Stimulated activated CD4-positive, alpha-beta T cell treated with anti-CD3 and anti-CD28 coated beads, Interleukin-2, amount 100 ng/mL, for 4 hours (primary cell): ENCODE data around the gene CELSR2.
A peak's percentile ranks its signal among the peaks of the same experiment; 100 is the strongest.

ENCODE experiments used
- DNase-seq: peaks from one replicate; pipeline ENCODE4 v3.0.0-alpha.2; 2020; ENCODE audit warnings: low read depth

The CELSR2 gene

DNA sequence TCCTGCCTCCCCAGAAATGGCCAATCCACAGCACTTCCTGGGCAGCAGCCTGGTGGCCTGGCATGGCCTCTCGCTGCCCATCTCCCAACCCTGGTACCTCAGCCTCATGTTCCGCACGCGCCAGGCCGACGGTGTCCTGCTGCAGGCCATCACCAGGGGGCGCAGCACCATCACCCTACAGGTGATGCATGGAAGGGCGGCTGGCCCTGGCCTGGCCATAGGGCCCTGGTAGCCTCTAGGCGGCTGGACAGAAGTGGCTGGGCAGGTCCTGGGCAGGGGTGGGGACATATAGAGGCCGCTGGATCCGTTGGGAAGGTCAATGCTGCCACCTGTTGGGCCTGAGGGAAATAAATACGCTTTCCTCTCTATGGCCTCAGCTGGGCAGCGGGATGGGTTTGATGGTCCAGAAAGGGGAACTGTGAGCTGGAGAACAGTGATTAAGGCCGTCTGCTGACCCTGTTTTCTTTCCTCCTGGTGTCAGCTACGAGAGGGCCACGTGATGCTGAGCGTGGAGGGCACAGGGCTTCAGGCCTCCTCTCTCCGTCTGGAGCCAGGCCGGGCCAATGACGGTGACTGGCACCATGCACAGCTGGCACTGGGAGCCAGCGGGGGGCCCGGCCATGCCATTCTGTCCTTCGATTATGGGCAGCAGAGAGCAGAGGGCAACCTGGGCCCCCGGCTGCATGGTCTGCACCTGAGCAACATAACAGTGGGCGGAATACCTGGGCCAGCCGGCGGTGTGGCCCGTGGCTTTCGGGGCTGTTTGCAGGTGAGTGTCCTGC is 14.4 kb downstream of the CELSR2 start:
- DNase-seq, result peak; percentile 60

DNA sequence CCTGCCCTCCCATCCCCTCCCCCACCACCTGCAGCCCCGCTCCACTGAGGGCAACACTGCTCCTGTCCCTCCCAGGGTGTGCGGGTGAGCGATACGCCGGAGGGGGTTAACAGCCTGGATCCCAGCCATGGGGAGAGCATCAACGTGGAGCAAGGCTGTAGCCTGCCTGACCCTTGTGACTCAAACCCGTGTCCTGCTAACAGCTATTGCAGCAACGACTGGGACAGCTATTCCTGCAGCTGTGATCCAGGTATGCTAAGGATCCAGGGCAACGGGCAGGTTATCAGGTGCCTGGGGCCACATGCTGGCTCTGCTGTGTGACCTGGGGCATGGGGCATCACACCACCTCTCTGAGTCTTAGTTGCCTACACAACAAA is 15.0 kb downstream of the CELSR2 start:
- DNase-seq, result no peak

- no peak for DNase-seq
Observed at GRCh38 chr1:109265016-109265415, 15.7 kb downstream of the CELSR2 start.

DNA sequence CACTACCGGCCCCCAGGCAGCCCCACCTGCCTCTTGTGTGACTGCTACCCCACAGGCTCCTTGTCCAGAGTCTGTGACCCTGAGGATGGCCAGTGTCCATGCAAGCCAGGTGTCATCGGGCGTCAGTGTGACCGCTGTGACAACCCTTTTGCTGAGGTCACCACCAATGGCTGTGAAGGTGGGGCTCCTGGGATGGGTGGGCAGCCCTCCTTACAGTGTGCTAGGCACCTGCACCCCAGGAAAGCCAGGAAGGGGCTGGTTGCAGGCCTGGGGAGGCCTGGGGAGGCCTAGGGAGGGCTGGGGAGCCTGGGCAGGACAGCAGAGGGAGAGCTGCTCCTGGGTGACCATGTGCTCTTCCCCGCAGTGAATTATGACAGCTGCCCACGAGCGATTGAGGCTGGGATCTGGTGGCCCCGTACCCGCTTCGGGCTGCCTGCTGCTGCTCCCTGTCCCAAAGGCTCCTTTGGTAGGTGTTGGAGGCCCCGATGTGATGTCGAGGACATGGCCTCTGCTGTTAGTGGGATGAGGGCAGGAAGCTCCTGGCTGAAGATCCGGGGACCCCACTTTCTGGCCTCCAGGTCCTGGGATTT is 16.5 kb downstream of the CELSR2 start:
- no peak for DNase-seq

DNA sequence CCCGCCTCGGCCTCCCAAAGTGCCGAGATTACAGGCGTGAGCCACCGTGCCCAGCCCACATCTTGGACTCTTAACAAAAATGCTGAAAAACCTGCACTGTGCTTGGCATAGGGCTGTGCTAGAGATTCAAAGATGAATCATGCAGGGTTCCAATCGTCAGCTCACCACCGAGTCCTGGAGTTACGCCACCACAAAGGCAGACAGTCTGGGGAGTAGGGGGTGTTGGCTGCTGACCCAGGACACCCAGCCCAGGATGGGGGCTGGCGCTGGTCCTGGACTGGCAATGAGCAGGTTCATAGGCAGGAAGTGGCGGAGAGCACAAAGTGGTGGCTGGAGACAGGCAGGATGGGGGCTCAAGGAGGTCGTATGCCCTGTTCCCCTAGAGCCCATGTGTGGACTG is 17.6 kb downstream of the CELSR2 start:
- DNase-seq, result no peak

DNA sequence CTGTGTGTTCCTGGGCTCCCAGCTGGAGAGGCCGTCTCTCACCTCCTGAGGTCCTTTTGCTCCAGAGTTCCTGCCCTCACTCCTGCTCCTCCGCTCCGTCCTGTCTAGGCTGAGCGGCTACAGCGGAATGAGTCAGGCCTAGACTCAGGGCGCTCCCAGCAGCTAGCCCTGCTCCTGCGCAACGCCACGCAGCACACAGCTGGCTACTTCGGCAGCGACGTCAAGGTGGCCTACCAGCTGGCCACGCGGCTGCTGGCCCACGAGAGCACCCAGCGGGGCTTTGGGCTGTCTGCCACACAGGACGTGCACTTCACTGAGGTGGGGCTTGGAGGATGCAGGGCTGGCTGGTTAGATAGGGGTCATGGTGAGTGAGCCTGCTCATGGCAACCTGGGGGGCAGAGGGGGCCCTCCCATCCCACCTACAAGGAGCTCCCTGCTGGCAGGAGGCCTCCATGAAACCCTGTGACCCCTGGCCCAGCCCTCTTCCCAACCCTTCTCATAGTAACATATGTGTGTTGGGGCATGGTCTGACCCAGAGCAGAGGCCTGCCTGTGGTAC is 18.5 kb downstream of the CELSR2 start:
- DNase-seq, result no peak

DNA sequence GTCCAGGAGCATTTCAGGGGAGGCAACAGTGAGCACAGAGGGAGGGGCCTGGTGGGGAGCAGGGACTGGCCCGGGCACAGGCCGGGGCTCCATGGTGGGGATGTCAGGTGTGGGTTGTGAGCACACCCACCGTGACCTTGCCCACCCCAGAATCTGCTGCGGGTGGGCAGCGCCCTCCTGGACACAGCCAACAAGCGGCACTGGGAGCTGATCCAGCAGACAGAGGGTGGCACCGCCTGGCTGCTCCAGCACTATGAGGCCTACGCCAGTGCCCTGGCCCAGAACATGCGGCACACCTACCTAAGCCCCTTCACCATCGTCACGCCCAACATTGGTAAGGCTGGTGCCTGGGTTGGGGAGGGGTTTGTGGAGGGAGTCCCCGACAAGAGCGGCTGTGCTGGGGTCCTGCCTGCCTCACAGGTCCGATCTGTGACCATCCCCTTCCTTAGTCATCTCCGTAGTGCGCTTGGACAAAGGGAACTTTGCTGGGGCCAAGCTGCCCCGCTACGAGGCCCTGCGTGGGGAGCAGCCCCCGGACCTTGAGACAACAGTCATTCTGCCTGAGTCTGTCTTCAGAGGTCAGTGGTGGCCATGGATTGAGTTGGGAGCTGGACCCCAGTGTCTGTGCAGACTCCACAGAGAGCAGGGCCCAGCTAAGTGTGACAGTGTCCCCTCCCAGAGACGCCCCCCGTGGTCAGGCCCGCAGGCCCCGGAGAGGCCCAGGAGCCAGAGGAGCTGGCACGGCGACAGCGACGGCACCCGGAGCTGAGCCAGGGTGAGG is 19.3 kb downstream of the CELSR2 start:
- no peak for DNase-seq

DNA sequence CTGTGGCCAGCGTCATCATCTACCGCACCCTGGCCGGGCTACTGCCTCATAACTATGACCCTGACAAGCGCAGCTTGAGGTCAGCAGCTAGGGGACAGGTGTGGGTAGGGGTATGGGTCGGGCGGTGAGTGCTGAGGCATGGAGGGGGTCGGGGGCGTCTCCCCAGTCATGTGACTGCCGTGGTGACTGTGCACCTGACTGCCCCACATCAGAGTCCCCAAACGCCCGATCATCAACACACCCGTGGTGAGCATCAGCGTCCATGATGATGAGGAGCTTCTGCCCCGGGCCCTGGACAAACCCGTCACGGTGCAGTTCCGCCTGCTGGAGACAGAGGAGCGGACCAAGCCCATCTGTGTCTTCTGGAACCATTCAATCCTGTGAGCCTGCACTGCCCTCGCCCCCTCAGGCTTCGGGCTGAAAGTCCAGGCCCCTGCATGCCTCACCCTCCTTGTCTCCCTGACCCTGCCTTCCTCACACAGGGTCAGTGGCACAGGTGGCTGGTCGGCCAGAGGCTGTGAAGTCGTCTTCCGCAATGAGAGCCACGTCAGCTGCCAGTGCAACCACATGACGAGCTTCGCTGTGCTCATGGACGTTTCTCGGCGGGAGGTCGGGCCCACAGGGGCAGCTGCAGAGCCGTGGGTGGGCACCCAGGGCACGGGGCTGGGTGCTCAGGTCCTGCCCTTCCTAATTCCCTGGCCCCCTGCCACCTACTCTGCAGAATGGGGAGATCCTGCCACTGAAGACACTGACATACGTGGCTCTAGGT is 20.1 kb downstream of the CELSR2 start:
- DNase-seq, result no peak

DNA sequence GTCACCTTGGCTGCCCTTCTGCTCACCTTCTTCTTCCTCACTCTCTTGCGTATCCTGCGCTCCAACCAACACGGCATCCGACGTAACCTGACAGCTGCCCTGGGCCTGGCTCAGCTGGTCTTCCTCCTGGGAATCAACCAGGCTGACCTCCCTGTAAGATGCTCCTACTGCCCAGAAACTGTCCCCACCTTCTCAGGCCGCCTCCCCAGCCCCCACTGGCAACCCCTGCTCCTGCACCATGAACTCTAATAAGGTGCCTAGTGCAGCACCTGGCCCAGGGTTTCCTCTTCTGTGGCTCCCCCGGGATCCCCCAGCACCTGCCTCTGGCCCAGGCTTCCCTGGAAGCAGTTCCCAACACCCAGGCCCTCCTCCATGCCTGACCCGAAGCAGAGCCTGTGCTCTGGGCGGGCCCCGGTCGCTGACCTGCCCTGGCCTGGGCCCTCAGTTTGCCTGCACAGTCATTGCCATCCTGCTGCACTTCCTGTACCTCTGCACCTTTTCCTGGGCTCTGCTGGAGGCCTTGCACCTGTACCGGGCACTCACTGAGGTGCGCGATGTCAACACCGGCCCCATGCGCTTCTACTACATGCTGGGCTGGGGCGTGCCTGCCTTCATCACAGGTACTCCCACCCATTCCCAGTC is 20.8 kb downstream of the CELSR2 start:
- DNase-seq, result no peak

- DNase-seq, result no peak
Observed at GRCh38 chr1:109270623-109271317, 21.4 kb downstream of the CELSR2 start.

GRCh38 chr1:109271458-109271857 is 22.1 kb downstream of the CELSR2 start:
- no peak for DNase-seq

DNA sequence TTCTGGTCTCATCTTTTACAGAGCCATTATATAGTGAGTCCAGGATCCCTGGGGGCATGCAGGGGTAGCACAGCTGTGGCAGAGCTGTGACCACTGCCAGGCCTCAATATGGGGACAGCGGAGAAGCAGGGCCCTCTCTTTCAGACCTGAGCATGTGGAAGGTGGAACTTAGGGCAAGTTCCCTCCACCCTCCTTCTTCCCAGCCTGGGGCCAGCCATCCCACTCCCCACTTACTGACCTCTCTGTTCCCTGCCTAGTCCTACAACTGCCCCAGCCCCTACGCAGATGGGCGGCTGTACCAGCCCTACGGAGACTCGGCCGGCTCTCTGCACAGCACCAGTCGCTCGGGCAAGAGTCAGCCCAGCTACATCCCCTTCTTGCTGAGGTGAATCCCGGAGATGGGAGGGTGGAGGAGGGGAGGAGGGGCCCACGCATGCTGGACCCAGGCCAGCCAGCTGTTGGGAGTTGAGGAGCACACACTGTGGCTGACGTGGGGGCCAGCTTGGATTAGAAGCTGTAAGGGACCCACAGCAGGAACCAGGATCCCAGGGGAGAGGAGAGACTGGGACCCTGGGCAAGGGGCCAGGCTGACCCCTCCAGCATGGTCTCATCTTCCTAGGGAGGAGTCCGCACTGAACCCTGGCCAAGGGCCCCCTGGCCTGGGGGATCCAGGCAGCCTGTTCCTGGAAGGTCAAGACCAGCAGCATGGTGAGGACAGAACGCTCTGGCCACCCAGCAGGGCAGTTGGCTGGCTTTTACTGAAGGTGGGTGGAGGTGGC is 22.9 kb downstream of the CELSR2 start:
- no peak for DNase-seq

- no peak for DNase-seq
Observed at GRCh38 chr1:109272831-109273547, 23.6 kb downstream of the CELSR2 start.

GRCh38 chr1:109273570-109274288 is 24.4 kb downstream of the CELSR2 start:
- DNase-seq, result no peak

GRCh38 chr1:109274533-109275476 is 25.5 kb downstream of the CELSR2 start:
- no peak for DNase-seq

GRCh38 chr1:109275706-109276345 is 26.5 kb downstream of the CELSR2 start:
- no peak for DNase-seq
